ENCODE data around the gene GHRH. TPM values are rescaled to one million over a fixed set of nuclear protein-coding genes. Genes with fewer than 3 reads are reported as not detected.

GHRH gene
- total and polyA plus RNA-seq, 4 donors: not detected

GRCh38 chr20:37267667-37268313 is 6.2 kb upstream of the GHRH start:
- H3K36me3 ChIP-seq (ENCODE audit: control insufficient read depth in 4 of 4, insufficient read depth in 4 of 4, low read length in 4 of 4): no peaks in the 10 kb centered on the region
- H3K27ac ChIP-seq (ENCODE audit: low read depth in 1 of 2, low read length in 1 of 2): no peak overlapping the region
- H3K4me1 ChIP-seq (ENCODE audit: control insufficient read depth in 5 of 5, insufficient read depth in 5 of 5, low read length in 5 of 5): no peaks in the 10 kb centered on the region
- 67 to 81% methylated on average over 15 of the region's 15 CpGs for WGBS, 2 donors
- ATAC-seq (ENCODE audit: insufficient read depth, low FRiP score) (no peak), DNase-seq (no peak)
- TF ChIP-seq, protein P1, sequence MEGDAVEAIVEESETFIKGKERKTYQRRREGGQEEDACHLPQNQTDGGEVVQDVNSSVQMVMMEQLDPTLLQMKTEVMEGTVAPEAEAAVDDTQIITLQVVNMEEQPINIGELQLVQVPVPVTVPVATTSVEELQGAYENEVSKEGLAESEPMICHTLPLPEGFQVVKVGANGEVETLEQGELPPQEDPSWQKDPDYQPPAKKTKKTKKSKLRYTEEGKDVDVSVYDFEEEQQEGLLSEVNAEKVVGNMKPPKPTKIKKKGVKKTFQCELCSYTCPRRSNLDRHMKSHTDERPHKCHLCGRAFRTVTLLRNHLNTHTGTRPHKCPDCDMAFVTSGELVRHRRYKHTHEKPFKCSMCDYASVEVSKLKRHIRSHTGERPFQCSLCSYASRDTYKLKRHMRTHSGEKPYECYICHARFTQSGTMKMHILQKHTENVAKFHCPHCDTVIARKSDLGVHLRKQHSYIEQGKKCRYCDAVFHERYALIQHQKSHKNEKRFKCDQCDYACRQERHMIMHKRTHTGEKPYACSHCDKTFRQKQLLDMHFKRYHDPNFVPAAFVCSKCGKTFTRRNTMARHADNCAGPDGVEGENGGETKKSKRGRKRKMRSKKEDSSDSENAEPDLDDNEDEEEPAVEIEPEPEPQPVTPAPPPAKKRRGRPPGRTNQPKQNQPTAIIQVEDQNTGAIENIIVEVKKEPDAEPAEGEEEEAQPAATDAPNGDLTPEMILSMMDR (IDR thresholded peaks at IDR 0.05; ENCODE audit: control extremely low read depth, extremely low read depth): no peak
- H3K27me3 ChIP-seq (ENCODE audit: control insufficient read depth in 3 of 3, insufficient read depth in 3 of 3, low read length in 2 of 3): no peaks in the 10 kb centered on the region
- no peak overlapping the region for H3K9ac ChIP-seq (ENCODE audit: insufficient read depth in 1 of 2, low read length in 2 of 2)
- no peak overlapping the region for H3K4me3 ChIP-seq
- H3K9me3 ChIP-seq (ENCODE audit: control insufficient read depth in 4 of 4, insufficient read depth in 3 of 4, low read length in 3 of 4): no peaks in the 10 kb centered on the region

- H3K27me3 ChIP-seq (ENCODE audit: control insufficient read depth in 3 of 3, insufficient read depth in 3 of 3, low read length in 2 of 3): no peaks in the 10 kb centered on the region
- H3K4me1 ChIP-seq (ENCODE audit: control insufficient read depth in 5 of 5, insufficient read depth in 5 of 5, low read length in 5 of 5): no peaks in the 10 kb centered on the region
- H3K36me3 ChIP-seq (ENCODE audit: control insufficient read depth in 4 of 4, insufficient read depth in 4 of 4, low read length in 4 of 4): no peaks in the 10 kb centered on the region
- WGBS, 2 donors: 79 to 86% methylated on average over 9 of the region's 9 CpGs
- TF ChIP-seq, protein P1 (IDR thresholded peaks at IDR 0.05; ENCODE audit: control extremely low read depth, extremely low read depth): no peak
- ATAC-seq (ENCODE audit: insufficient read depth, low FRiP score) (no peak), DNase-seq (no peak)
- H3K9me3 ChIP-seq (ENCODE audit: control insufficient read depth in 4 of 4, insufficient read depth in 3 of 4, low read length in 3 of 4): no peaks in the 10 kb centered on the region
- H3K27ac ChIP-seq (ENCODE audit: low read depth in 1 of 2, low read length in 1 of 2): no peak overlapping the region
- H3K9ac ChIP-seq (ENCODE audit: insufficient read depth in 1 of 2, low read length in 2 of 2): no peak overlapping the region
- H3K4me3 ChIP-seq: no peak overlapping the region
These were observed 5.5 kb upstream of the GHRH start for GRCh38 chr20:37266940-37267666.

GRCh38 chr20:37265152-37265551 is 3.5 kb upstream of the GHRH start:
- ATAC-seq (ENCODE audit: insufficient read depth, low FRiP score): no peak
- Histone ChIP-seq H3K4me1 (ENCODE audit: control insufficient read depth in 5 of 5, insufficient read depth in 5 of 5, low read length in 5 of 5) (no peaks in the 10 kb centered on the region), H3K27ac (ENCODE audit: low read depth in 1 of 2, low read length in 1 of 2) (no peak overlapping the region), H3K36me3 (ENCODE audit: control insufficient read depth in 4 of 4, insufficient read depth in 4 of 4, low read length in 4 of 4) (no peaks in the 10 kb centered on the region), H3K4me3 (no peak overlapping the region), H3K9ac (ENCODE audit: insufficient read depth in 1 of 2, low read length in 2 of 2) (no peak overlapping the region), H3K9me3 (ENCODE audit: control insufficient read depth in 4 of 4, insufficient read depth in 3 of 4, low read length in 3 of 4) (no peaks in the 10 kb centered on the region), H3K27me3 (ENCODE audit: control insufficient read depth in 3 of 3, insufficient read depth in 3 of 3, low read length in 2 of 3) (no peaks in the 10 kb centered on the region)
- WGBS, 2 donors: 67 to 85% methylated on average over 4 of the region's 4 CpGs
- DNase-seq: no peak
- TF ChIP-seq, protein P1 (IDR thresholded peaks at IDR 0.05; ENCODE audit: control extremely low read depth, extremely low read depth): no peak

All from lung (tissue), 12 donors.